ENCODE results near the gene TPD52L1.
A peak's percentile ranks its signal among the peaks of the same experiment; 100 is the strongest.

TPD52L1 gene

GRCh38 chr6:125182237-125183008, 28.9 kb downstream of the TPD52L1 start:
- DNase-seq, result no peak

GRCh38 chr6:125183391-125183790, 29.8 kb downstream of the TPD52L1 start:
- no peak for DNase-seq

- no peak for DNase-seq
Observed at GRCh38 chr6:125188037-125188436, 34.5 kb downstream of the TPD52L1 start.

GRCh38 chr6:125188594-125189203, 35.1 kb downstream of the TPD52L1 start:
- no peak for DNase-seq

GRCh38 chr6:125189494-125189893, 35.9 kb downstream of the TPD52L1 start:
- DNase-seq, result no peak

GRCh38 chr6:125190667-125191066, 37.1 kb downstream of the TPD52L1 start:
- no peak for DNase-seq

- DNase-seq, result peak; percentile 83 to 84
Observed at GRCh38 chr6:125191916-125192609, 38.5 kb downstream of the TPD52L1 start.

GRCh38 chr6:125192610-125192930, 39.0 kb downstream of the TPD52L1 start:
- no peak for DNase-seq

- no peak for DNase-seq
Observed at GRCh38 chr6:125193208-125193607, 39.6 kb downstream of the TPD52L1 start.

- peak; percentile 19 to 35 for DNase-seq
Observed at GRCh38 chr6:125194941-125195340, 41.4 kb downstream of the TPD52L1 start.

- no peak for DNase-seq
Observed at GRCh38 chr6:125195526-125195925, 42.0 kb downstream of the TPD52L1 start.

GRCh38 chr6:125196613-125197012, 43.0 kb downstream of the TPD52L1 start:
- DNase-seq, result no peak

- peak; percentile 3 to 4 for DNase-seq
Observed at GRCh38 chr6:125197795-125198269, 44.3 kb downstream of the TPD52L1 start.

- DNase-seq, result no peak
Observed at GRCh38 chr6:125198398-125198937, 44.9 kb downstream of the TPD52L1 start.

GRCh38 chr6:125200941-125201340, 47.4 kb downstream of the TPD52L1 start:
- no peak for DNase-seq

GRCh38 chr6:125201961-125202729, 48.6 kb downstream of the TPD52L1 start:
- DNase-seq, result no peak

- no peak for DNase-seq
Observed at GRCh38 chr6:125203395-125203794, 49.8 kb downstream of the TPD52L1 start.

GRCh38 chr6:125205931-125206330, 52.4 kb downstream of the TPD52L1 start:
- no peak for DNase-seq

GRCh38 chr6:125206389-125206788, 52.8 kb downstream of the TPD52L1 start:
- DNase-seq, result no peak

GRCh38 chr6:125207956-125208355, 54.4 kb downstream of the TPD52L1 start:
- DNase-seq, result no peak

- DNase-seq, result no peak
Observed at GRCh38 chr6:125208625-125209249, 55.2 kb downstream of the TPD52L1 start.

- DNase-seq, result no peak
Observed at GRCh38 chr6:125210667-125211066, 57.1 kb downstream of the TPD52L1 start.
